Stimulated activated CD8-positive, alpha-beta memory T cell treated with anti-CD3 and anti-CD28 coated beads, Interleukin-15, amount 100 ng/mL, for 48 hours (primary cell): ENCODE results near the gene C2orf81.
"Not testable (repeated sequence)": the region's sequence is repeated elsewhere in the genome, so short reads cannot be mapped to it uniquely, and the experiment has no call there.

Experiments
- DNase-seq, 2 donors: peaks; one replicate each; pipeline ENCODE4 v3.0.0-alpha.2; 2020; ENCODE audit warnings: low read depth in 2 of 2

Gene C2orf81

DNA sequence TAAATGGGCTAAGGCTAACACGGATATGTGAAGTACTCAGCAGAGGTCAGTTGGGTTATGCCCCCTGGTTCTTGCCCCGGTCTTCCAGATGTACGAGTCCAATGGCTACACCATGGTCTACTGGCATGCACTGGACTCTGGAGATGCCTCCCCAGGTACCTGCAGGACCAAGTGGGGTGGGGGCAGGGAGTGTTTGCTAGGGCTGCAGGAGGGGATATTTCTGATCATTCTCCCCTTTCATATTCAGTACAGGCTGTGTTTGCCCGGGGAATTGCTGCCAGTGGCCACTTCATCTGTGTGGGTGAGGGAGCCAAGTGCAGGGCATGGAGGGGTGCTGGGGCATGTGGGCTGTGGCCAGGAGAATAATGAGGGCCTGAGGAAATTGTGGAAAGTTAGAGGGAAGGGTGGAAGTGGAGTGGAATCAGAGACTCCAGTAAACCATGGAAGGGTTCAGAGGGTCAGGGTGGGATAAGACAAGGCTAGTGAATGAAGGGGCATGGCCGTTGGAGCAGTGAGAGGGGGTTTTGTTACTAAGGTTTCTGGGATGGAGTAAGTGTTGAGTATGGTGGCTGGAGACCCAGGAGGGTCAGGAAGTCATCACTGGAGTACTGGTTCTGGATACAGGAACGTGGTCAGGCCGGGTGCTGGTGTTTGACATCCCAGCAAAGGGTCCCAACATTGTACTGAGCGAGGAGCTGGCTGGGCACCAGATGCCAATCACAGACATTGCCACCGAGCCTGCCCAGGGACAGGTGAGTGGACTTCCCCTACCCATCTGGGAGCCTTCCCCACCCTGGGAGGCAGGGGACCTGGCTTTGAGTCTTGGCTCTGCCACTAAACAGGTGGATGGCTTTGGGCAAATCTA is 2.0 kb upstream of the C2orf81 start:
- DNase-seq: no peak

DNA sequence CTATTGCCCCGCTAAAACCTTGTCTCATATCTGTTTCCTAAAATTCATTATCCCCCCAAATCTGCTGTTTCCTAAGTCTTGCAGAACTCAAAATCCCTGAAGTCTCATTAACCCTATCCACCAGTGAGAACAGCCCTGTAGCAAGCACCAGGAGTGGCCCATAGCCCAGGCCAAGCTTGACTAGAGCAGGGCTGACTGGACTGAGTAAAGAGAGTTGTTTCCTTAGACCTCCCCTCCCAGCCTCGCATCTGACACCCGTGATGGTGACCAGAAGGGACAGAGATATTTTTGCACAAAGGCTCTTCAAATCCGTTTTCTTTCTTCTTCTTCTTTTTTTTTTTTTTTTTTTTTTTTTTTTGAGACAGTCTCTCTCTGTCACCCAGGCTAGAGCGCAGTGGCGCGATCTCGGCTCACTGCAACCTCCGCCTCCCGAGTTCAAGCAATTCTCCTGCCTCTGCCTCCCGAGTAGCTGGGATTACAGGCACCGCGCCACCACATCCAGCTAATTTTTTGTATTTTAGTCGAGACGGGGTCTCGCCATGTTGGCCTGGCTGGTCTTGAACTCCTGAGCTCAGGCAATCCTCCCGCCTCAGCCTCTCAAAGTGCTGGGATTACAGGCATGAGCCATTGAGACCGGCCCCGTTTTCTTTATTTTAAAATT is 846 bp downstream of the C2orf81 start:
- DNase-seq: not testable (repeated sequence)

DNA sequence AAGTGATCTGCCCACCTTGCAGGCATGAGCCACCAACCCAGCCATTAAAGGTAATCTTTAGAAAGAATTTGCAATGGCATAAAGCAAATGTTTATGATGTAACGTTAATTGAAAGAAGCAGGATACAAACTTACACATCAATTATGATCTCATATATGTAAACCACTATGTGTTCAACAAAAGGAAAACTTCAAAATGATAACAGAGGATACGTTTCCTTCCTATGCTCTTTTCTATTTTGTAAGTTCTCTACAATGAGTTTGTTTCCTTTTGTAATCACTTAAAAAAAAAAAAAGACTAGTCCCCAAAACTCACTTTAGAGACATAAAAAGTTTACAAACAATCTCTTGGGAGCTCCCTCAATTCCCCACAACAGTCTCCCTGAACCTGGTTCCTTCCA is 1.4 kb downstream of the C2orf81 start:
- DNase-seq: no peak

DNA sequence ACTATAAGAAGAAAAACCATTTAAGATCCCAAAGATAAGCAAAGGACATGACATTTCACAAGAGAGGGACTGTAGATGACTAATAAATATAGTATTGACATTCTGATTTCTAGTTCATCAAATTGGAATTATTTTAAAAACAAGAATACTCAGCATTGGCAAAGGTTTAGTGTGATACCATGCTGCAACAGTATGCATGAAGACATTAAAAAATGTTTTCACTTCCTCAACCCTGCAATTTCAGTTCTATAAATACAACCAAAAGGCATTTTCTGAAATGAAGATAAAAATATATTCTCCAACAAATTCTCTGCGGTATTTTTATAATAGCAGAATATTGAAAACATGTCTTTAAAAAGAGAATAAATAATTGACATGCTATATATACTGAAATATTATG is 2.1 kb downstream of the C2orf81 start:
- no peak for DNase-seq

DNA sequence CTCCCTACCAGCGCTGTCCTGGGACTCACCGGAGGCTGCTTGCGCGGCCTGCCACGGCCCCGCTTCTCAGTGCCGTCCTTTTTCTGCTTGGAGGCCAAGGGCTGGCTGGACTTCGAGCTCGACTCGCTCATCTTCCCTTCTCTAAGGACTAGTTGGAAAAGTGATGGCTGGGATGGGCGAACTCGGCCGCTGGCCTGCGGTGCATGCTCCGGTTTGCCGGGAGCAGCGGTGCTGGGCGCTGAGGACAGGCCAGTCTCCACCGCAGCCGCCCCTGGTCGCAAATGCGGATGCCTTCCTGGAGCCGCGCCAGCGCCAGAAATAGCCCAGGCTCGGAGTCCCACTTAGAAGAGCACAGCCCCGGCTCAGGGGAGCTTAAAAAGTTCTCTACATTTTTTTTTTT is 3.1 kb downstream of the C2orf81 start:
- DNase-seq: no peak

DNA sequence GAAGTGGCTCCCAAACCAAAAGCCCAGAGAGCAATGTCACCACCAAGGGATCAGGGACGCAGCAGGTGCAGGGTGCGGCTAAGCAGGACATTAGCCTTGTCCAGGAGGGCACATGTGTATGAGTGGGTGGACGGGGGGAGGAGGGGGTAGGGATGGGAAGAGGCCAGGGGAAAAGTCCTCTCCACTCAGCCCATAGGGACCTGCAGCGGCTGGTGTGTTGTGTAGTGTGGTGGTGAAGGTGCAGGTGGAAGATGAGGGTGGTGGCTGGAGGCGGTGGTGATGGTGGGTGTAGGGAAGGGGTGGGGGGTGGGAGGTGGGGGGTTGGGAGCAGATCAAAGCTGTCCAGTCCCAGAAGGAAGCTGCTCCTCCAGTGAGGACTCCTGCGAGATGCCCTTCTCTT is 3.7 kb downstream of the C2orf81 start:
- DNase-seq: no peak

DNA sequence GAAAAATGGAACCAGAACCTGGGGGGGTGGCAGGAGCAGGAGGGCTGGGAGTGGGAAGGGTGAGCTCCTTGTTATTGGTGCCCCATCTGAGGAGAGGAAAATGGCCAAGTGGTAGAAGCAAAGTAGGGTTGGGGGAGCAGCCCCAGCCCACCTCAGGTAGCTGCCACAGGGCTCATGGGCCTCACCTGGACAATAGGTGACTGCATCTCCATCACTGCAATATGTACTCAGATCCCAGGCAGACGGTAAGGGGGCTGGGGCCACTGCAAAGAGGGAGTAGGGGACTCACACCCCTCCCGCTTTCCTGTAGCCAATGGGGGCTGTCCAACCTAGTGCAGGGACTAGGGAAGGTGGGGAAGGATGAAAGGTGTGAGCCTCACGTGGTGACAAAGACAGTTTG is 4.2 kb downstream of the C2orf81 start:
- no peak for DNase-seq

DNA sequence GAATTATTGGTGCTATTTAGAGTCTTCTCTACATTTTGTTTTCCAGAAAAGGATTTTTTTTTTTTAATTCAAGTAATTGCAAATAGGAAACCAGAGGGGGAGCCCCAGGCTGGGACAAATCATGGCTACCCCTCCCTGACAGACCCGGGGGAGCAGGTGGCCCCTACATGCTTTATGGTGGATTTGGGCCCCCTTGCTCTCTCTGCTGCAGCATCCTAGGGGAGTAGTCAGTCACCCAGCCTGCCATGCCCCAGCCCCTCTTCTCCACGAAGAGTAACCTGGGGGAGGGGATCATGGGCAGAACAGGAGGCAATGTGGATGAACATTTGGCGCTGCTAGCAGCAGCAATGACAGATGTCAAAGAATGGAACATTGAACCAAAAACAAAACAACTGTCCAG is 4.6 kb downstream of the C2orf81 start:
- DNase-seq: no peak

DNA sequence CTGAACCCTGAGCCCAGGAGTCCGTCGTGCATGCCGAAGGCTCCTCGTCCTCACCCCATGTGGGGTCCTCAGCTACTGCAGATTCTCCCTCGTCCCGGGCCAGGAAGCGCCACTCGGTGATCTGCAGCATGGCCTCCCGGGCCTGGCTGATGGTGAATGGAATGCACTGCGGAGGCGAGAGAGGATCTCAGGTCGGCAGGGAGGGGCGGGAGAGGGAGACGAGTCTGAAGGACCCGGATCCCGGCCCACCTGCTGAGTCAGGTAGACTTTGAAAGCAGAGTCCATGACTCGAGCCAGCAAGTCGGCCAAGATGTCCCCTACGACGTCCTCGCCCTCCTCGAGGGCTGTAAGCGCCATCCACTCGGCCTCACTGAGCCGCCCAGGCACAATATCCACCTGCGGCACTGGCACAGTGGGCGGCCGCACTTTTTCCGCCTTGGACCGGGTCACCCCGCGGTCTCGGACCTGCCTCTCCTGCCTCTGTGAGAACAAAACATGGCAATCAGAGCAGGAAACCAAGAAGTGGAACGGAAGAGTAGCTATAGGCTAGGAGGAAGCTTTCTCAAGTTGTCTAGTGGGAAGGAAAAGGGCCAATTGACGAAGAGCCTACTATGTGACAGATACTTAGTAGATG is 5.5 kb downstream of the C2orf81 start:
- no peak for DNase-seq

DNA sequence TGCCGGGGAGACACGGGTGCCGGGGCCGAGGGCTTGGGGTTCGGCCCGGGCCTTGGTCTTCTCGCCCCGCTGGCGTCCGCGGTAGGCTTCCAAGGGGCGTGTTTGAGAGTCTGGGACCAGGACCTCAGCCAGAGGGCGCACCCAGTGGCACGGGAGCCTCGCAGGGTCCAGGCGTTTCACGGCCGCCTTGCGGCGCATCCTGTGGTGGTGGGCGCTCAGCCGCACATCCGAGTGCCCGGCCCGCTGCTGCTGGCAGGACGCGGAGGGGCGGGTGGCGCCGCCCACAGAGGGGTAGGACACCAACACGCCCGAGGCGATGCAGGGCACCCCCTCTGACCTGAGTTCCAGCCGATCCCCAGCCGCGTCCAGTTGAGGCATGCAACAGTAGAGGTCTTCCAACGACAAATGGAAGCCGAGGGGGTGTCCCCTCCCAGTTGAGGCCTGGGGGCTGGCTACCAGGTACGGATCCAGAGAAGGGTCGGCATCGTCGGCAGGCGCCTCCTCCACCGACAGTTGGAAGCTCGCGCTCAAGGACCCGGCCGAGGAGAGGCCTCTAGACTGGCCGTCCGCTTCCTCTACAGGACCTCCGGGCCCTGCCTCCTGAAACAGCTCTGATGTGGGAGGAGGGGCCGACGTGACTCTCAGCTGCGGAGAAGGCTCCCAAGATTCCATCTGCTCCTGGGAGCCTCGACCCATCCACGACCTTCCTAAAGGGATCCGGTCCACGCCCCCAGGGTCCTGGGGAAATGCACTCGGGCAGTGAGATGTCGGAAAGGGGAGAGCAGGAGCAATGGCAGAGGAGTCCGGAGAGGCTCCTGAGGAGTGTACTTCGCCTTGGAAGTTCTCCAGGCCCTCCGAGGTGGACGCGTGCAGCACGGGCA is 6.3 kb downstream of the C2orf81 start:
- no peak for DNase-seq

DNA sequence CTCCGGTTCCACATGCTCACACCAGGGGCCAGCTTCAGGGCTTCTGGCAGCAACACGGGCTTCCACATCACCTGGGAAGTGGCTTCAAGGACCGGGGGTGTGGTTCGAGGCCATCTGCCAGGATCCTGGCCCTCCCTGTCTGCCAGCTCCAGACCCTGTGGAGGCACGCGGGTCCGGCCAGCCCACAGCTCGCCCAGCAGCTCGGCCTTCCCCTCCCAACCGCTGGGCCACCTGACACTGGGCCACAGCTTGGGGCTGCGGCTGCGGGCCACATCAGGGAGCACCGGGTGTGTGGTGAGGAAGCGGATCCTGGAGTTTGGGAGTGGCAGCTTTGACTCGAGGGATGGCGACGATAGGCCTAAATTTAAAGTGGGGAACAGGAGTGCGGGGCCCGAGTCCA is 7.0 kb downstream of the C2orf81 start:
- DNase-seq: no peak

DNA sequence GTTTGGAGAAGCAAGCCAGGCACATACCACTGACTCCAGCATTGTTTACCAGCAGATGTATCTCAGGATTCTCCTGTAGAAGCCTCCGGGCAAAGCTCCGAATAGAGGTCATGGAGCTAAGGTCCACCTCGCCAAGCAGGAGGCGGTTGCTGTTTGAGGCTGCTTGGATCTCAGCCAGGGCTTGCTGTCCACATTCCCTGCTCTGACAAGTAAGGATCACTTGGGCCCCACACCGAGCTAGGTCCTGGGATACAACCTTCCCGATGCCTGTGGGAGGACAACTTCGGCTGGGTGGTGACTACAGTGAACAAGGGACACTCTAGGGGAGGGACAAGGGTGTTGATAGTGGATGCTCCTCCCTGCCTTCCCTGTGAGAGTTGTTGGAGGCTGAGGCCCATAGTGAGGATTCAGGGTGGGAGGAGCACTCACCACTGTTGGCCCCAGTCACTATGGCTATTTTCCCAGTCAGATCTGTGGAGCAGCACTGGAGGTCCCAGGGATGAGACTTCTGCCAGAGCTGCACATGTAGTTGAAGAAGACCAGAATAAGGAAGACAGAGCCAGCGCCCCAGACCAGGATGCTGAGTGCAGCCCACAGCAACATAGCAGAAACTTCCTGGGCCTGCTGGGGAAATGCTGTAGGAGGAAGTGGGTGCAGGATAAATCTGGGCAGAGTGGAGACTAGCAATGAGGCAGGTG is 8.3 kb downstream of the C2orf81 start:
- no peak for DNase-seq

DNA sequence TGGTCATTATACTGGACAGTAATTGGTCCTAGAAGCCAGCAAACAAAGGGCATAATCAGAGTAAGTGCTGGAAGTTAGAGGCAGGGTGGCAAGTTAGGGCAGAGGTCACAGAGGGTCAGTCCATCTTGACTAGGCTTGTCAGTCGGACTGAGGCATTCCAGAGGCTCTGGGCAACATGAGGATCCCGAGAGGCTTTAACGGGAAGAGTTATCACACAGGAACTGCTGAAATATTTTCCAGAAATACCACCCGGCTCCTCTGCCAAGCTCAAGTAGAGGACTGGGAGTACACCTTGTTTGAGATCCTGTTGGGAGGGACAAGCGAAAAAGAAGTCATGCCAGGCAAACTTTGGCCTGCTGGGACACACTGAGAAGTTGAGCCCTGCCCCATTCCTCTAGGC is 13.7 kb downstream of the C2orf81 start:
- no peak for DNase-seq

DNA sequence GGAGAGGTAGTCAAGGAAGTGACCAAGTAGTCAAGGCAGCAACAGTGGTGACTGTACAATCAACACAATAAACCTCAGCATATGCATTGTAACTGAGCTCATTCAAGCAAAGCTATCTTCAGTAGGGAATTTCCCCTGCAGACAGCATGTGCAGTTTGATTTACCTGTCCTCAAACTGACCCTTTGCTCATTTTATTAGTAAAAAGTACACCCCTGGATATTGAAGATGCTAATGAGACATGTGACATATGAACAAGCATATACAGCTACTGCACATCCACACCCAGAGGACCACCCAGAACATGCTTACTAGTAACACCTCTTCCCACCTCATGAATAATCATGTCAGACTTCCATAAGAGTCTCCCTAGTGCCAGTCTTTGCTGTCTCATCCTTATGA is 15.4 kb downstream of the C2orf81 start:
- no peak for DNase-seq

DNA sequence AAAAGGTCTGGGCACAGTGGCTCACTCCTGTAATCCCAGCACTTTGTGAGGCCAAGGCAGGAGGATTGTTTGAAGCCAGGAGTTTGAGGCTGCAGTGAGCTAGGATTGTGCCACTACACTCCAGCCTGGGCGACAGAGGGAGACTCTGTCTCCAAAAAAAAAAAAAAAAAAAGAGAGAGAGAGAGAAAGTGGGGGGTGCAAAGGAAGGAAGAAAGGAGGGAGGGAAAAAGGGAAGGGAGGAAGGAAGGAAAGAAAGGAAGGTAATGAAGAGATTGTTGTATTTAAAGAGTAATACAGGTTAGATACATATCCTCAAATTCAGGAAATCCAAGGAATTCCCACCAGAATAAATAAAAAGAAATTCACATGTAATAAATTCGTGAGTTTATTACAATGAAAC is 19.5 kb downstream of the C2orf81 start:
- no peak for DNase-seq

DNA sequence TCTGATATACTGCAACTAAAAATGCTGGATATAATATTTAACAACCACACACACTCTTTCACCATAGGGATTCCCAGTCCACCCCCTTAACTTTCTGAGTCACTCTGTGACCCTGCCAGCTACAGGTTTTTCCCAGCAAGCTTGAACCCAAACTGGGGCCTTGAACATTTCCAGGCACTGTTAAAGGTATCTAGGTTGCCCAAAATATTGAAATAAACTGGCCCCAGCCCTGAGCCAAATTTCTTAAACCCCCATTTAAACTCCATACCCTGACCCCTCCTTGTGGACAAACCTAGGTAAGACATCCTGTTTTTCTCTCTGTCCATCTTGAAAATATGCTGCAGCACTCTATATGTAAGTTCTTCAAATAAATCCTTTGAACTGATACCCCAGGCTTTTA is 21.6 kb downstream of the C2orf81 start:
- no peak for DNase-seq

DNA sequence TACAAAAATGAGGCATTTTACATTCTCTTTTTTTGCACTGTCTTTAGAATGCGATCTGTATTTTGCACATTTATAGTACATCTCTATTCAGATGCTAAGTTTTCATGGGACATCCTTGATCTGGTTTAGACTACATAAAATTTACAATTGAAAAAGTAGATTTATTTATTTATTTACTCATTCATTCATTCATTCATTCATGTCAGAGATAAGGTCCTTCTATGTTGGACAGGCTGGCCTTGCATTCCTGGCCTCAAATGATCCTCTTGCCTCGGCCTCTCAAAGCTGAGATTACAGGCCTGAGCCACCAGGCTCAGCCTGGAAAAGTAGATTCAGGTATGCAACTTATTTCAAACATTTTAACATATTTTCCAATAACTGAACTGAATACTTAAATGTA is 25.3 kb downstream of the C2orf81 start:
- DNase-seq: no peak

DNA sequence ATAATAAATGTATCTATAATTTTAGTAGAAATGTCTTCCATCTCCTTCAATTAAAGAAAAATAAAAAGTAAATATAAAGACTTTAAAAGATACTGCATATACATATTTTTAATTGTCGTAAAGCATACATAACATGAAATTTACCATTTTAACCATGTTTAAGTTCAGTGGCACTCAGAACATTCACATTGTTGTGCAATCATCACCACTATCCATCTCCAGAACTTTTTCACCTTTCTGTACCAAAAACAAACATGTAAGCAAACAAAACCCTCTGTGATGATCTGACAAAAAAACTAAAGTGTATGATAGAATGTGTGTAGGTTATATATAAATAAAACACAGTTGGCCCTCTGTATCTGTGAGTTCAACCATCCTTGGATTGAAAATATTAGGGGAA is 27.9 kb downstream of the C2orf81 start:
- no peak for DNase-seq

DNA sequence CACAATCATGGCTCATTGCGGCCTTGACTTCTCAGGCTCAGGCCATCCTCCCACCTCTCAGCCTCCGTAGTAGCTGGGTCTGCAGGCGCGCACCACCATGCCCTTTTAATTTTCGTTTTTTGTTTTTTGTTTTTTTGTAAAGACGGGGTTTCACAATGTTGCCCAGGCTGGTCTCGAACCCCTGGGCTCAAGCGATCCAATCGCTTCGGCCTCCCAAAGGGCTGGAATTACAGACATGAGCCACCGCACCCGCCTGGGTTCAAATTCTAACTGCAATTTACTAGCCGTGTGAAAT is 29.0 kb downstream of the C2orf81 start:
- no peak for DNase-seq

DNA sequence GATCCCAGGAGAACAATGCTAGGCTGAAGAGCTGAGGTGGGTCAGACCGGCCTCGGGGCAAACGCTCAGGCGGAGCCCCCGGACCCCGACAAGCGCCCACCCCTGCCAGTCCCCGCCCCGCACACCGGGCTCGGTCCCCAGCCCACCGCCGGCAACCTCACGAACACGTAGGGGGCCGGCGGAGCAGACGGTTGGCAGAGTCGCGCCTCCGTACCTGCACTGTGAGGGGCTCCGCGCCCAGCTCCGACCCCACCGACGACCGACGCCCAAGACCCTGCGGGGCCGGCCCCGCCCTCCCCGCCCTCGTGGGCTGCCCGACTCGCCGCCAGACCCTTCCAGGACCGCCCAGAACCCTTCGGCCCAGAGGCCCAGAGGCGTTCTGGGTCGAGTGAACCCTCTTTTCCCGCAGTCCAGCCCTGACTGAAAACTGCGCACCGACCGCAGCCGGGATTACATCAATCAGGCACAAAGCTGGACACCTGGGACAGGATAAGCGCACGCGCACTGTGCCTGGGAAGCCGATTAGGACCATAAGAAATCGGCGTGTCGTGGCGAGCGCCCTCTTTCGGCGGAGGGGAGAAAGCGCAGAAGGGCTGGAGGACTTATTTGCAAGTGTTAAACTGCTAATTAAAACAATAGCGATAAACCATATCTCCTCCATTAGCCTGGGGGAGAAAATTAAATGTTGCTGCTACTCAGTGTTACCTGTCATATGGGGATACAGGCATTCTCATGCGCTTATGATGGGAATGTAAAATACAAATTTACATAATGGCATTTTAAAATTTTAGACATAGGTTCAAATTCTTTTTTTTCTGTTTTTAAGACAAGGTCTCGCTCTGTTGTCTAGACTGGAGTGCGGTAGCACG is 29.6 kb downstream of the C2orf81 start:
- peak; percentile 83 to 85 for DNase-seq

DNA sequence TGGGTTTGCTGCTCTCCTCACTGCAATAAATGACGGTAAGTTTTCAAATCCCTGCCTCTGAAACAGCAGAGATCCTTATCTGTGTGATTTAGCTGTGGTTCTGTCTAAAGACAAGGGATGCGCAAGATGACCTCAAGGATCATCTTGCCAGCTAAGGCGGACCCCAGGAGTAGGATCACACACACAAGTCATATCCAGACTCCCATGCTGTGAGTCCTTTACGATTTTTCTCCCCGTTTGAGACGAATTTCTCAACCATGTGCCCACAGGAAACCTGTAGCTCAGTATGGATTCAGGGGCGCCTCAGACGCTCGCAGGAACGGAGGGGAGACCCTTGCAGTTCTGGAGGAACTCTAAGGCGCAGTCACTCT is 30.2 kb downstream of the C2orf81 start:
- no peak for DNase-seq
